Measurements from ENCODE around the gene DPP4. TPM values are rescaled to one million over a fixed set of nuclear protein-coding genes. Genes with fewer than 3 reads are reported as not detected.
"Not testable (repeated sequence)": the region's sequence is repeated elsewhere in the genome, so short reads cannot be mapped to it uniquely, and the experiment has no call there.

DPP4 gene
- total RNA-seq, 1 donor from 2014 or later = 3.4 TPM

GRCh38 chr2:162063899-162064298 is 10.1 kb downstream of the DPP4 start:
- intact Hi-C loops (cut with DNase I) = no loop called here
- DNase-seq (ENCODE audit: low spot score) = no peak

GRCh38 chr2:162063281-162063680 is 10.7 kb downstream of the DPP4 start:
- intact Hi-C loops (cut with DNase I) = no loop called here
- no peak for DNase-seq (ENCODE audit: low spot score)

- intact Hi-C loops (cut with DNase I) = no loop called here
- no peak for DNase-seq (ENCODE audit: low spot score)
Measured at GRCh38 chr2:162062559-162062958, 11.5 kb downstream of the DPP4 start.

GRCh38 chr2:162061021-162061420 is 13.0 kb downstream of the DPP4 start:
- DNase-seq (ENCODE audit: low spot score) = no peak
- intact Hi-C loops (cut with DNase I) = no loop called here

GRCh38 chr2:162060532-162060931 is 13.5 kb downstream of the DPP4 start:
- no peak for DNase-seq (ENCODE audit: low spot score)
- intact Hi-C loops (cut with DNase I) = no loop called here

GRCh38 chr2:162058973-162059668 is 14.9 kb downstream of the DPP4 start:
- DNase-seq (ENCODE audit: low spot score) = no peak
- intact Hi-C loops (cut with DNase I) = no loop called here

GRCh38 chr2:162057426-162057825 is 16.6 kb downstream of the DPP4 start:
- DNase-seq (ENCODE audit: low spot score) = no peak
- intact Hi-C loops (cut with DNase I) = no loop called here

- no peak for DNase-seq (ENCODE audit: low spot score)
- intact Hi-C loops (cut with DNase I) = no loop called here
Measured at GRCh38 chr2:162056796-162057399, 17.1 kb downstream of the DPP4 start.

- intact Hi-C loops (cut with DNase I) = no loop called here
- no peak for DNase-seq (ENCODE audit: low spot score)
Measured at GRCh38 chr2:162053808-162054155, 20.2 kb downstream of the DPP4 start.

- DNase-seq (ENCODE audit: low spot score) = no peak
- intact Hi-C loops (cut with DNase I) = no loop called here
Measured at GRCh38 chr2:162053066-162053807, 20.8 kb downstream of the DPP4 start.

- DNase-seq (ENCODE audit: low spot score) = no peak
- intact Hi-C loops (cut with DNase I) = no loop called here
Measured at GRCh38 chr2:162050513-162050961, 23.5 kb downstream of the DPP4 start.

GRCh38 chr2:162049089-162049488 is 24.9 kb downstream of the DPP4 start:
- intact Hi-C loops (cut with DNase I); DNase-seq (ENCODE audit: low spot score): not testable (repeated sequence)

GRCh38 chr2:162044586-162044985 is 29.4 kb downstream of the DPP4 start:
- DNase-seq (ENCODE audit: low spot score) = no peak
- intact Hi-C loops (cut with DNase I) = no loop called here

GRCh38 chr2:162043132-162043531 is 30.9 kb downstream of the DPP4 start:
- DNase-seq (ENCODE audit: low spot score) = no peak
- intact Hi-C loops (cut with DNase I) = no loop called here

- intact Hi-C loops (cut with DNase I) = no loop called here
- no peak for DNase-seq (ENCODE audit: low spot score)
Measured at GRCh38 chr2:162041485-162041884, 32.5 kb downstream of the DPP4 start.

GRCh38 chr2:162038725-162039124 is 35.3 kb downstream of the DPP4 start:
- DNase-seq (ENCODE audit: low spot score) = no peak
- intact Hi-C loops (cut with DNase I) = no loop called here

- DNase-seq (ENCODE audit: low spot score) = no peak
- intact Hi-C loops (cut with DNase I) = no loop called here
Measured at GRCh38 chr2:162037886-162038285, 36.1 kb downstream of the DPP4 start.

GRCh38 chr2:162037028-162037795 is 36.8 kb downstream of the DPP4 start:
- intact Hi-C loops (cut with DNase I) = no loop called here
- no peak for DNase-seq (ENCODE audit: low spot score)

GRCh38 chr2:162035981-162036380 is 38.0 kb downstream of the DPP4 start:
- intact Hi-C loops (cut with DNase I) = no loop called here
- no peak for DNase-seq (ENCODE audit: low spot score)

Measured in cardiac septum (tissue), 1 donor.